Measurements from ENCODE around the gene NEK10. TPM values are rescaled to one million over a fixed set of nuclear protein-coding genes. Genes with fewer than 3 reads are reported as not detected.

NEK10 gene
- total and polyA plus RNA-seq, 9 of the 15 experiments (the other 6 are each of a cell fraction or from before 2014, with no cell fraction given), result 0.07 TPM; not detected in 8

GRCh38 chr3:27138562-27138961 is 230.6 kb downstream of the NEK10 start (continued):
- TF ChIP-seq, protein P1, sequence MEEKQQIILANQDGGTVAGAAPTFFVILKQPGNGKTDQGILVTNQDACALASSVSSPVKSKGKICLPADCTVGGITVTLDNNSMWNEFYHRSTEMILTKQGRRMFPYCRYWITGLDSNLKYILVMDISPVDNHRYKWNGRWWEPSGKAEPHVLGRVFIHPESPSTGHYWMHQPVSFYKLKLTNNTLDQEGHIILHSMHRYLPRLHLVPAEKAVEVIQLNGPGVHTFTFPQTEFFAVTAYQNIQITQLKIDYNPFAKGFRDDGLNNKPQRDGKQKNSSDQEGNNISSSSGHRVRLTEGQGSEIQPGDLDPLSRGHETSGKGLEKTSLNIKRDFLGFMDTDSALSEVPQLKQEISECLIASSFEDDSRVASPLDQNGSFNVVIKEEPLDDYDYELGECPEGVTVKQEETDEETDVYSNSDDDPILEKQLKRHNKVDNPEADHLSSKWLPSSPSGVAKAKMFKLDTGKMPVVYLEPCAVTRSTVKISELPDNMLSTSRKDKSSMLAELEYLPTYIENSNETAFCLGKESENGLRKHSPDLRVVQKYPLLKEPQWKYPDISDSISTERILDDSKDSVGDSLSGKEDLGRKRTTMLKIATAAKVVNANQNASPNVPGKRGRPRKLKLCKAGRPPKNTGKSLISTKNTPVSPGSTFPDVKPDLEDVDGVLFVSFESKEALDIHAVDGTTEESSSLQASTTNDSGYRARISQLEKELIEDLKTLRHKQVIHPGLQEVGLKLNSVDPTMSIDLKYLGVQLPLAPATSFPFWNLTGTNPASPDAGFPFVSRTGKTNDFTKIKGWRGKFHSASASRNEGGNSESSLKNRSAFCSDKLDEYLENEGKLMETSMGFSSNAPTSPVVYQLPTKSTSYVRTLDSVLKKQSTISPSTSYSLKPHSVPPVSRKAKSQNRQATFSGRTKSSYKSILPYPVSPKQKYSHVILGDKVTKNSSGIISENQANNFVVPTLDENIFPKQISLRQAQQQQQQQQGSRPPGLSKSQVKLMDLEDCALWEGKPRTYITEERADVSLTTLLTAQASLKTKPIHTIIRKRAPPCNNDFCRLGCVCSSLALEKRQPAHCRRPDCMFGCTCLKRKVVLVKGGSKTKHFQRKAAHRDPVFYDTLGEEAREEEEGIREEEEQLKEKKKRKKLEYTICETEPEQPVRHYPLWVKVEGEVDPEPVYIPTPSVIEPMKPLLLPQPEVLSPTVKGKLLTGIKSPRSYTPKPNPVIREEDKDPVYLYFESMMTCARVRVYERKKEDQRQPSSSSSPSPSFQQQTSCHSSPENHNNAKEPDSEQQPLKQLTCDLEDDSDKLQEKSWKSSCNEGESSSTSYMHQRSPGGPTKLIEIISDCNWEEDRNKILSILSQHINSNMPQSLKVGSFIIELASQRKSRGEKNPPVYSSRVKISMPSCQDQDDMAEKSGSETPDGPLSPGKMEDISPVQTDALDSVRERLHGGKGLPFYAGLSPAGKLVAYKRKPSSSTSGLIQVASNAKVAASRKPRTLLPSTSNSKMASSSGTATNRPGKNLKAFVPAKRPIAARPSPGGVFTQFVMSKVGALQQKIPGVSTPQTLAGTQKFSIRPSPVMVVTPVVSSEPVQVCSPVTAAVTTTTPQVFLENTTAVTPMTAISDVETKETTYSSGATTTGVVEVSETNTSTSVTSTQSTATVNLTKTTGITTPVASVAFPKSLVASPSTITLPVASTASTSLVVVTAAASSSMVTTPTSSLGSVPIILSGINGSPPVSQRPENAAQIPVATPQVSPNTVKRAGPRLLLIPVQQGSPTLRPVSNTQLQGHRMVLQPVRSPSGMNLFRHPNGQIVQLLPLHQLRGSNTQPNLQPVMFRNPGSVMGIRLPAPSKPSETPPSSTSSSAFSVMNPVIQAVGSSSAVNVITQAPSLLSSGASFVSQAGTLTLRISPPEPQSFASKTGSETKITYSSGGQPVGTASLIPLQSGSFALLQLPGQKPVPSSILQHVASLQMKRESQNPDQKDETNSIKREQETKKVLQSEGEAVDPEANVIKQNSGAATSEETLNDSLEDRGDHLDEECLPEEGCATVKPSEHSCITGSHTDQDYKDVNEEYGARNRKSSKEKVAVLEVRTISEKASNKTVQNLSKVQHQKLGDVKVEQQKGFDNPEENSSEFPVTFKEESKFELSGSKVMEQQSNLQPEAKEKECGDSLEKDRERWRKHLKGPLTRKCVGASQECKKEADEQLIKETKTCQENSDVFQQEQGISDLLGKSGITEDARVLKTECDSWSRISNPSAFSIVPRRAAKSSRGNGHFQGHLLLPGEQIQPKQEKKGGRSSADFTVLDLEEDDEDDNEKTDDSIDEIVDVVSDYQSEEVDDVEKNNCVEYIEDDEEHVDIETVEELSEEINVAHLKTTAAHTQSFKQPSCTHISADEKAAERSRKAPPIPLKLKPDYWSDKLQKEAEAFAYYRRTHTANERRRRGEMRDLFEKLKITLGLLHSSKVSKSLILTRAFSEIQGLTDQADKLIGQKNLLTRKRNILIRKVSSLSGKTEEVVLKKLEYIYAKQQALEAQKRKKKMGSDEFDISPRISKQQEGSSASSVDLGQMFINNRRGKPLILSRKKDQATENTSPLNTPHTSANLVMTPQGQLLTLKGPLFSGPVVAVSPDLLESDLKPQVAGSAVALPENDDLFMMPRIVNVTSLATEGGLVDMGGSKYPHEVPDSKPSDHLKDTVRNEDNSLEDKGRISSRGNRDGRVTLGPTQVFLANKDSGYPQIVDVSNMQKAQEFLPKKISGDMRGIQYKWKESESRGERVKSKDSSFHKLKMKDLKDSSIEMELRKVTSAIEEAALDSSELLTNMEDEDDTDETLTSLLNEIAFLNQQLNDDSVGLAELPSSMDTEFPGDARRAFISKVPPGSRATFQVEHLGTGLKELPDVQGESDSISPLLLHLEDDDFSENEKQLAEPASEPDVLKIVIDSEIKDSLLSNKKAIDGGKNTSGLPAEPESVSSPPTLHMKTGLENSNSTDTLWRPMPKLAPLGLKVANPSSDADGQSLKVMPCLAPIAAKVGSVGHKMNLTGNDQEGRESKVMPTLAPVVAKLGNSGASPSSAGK (IDR thresholded peaks at IDR 0.05), result no peak
- TF ChIP-seq, protein P2, sequence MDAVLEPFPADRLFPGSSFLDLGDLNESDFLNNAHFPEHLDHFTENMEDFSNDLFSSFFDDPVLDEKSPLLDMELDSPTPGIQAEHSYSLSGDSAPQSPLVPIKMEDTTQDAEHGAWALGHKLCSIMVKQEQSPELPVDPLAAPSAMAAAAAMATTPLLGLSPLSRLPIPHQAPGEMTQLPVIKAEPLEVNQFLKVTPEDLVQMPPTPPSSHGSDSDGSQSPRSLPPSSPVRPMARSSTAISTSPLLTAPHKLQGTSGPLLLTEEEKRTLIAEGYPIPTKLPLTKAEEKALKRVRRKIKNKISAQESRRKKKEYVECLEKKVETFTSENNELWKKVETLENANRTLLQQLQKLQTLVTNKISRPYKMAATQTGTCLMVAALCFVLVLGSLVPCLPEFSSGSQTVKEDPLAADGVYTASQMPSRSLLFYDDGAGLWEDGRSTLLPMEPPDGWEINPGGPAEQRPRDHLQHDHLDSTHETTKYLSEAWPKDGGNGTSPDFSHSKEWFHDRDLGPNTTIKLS (IDR thresholded peaks at IDR 0.05; ENCODE audit: borderline replicate concordance, low read depth), result no peak
- TF ChIP-seq PTTG1 (tag; IDR thresholded peaks at IDR 0.05; ENCODE audit: low read depth) (no peak), PPARD (CRISPR knock-in tag; IDR thresholded peaks at IDR 0.05) (no peak)
